GM19395 (cell line): ENCODE measurements around the gene STIP1.
"Not testable (repeated sequence)": the region's sequence is repeated elsewhere in the genome, so short reads cannot be mapped to it uniquely, and the experiment has no call there.

Experiments
- ATAC-seq: cut with Tn5 transposase; IDR thresholded peaks from one replicate; pipeline ENCODE4 v1.9.1; 2021; ENCODE audit warnings: mild to moderate bottlenecking, moderate library complexity; ENCODE audit not compliant: unreplicated experiment

The STIP1 gene

GRCh38 chr11:64235437-64236161 is 49.6 kb downstream of the STIP1 start:
- ATAC-seq: no peak

DNA sequence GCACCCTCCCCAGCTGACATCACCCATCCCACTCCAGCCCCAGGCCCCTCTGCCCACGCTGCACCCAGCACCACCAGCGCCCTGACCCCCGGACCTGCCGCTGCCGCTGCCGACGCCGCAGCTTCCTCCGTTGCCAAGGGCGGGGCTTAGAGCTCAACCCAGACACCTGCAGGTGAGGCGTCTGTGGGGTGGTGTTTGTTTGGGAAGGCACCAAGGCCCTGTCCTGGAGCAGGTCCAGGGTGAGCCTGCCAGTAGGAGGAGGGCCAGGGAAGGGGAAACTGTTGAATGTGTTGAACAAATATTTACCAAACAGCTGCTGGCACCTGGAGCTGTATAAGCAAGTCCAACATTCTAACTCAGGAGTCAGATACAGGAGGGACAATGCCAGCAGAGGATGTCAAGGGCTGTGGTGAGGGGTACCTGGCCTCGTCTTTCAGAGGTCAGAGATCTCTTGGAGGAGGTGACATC is 51.5 kb downstream of the STIP1 start:
- no peak for ATAC-seq

- ATAC-seq: no peak
These were observed 52.1 kb downstream of the STIP1 start for GRCh38 chr11:64238076-64238475.

- no peak for ATAC-seq
These were observed 53.0 kb downstream of the STIP1 start for GRCh38 chr11:64238999-64239398.

- no peak for ATAC-seq
These were observed 53.9 kb downstream of the STIP1 start for GRCh38 chr11:64239662-64240434.

- ATAC-seq: peak; percentile 45
These were observed 54.7 kb downstream of the STIP1 start, which contains the start of gene FKBP2 for GRCh38 chr11:64240435-64241240. Gene FKBP2, plus strand, starts transcription at chr11:64241095. Its CDS starts 1,293 bp downstream, at chr11:64242388.

DNA sequence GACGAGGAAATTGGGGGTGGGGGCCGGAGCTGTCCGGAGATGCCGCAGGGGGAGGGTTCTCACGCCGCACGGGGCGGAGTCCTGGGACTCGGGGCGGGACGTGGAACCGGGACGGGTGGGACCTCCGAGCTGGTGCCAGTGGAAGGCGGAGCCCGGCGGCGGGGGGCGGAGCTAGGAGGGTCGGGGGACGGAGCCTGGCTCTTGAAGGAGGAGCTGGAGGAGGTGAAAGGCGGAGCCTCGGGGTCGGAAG is 55.2 kb downstream of the STIP1 start:
- ATAC-seq: peak; percentile 69

DNA sequence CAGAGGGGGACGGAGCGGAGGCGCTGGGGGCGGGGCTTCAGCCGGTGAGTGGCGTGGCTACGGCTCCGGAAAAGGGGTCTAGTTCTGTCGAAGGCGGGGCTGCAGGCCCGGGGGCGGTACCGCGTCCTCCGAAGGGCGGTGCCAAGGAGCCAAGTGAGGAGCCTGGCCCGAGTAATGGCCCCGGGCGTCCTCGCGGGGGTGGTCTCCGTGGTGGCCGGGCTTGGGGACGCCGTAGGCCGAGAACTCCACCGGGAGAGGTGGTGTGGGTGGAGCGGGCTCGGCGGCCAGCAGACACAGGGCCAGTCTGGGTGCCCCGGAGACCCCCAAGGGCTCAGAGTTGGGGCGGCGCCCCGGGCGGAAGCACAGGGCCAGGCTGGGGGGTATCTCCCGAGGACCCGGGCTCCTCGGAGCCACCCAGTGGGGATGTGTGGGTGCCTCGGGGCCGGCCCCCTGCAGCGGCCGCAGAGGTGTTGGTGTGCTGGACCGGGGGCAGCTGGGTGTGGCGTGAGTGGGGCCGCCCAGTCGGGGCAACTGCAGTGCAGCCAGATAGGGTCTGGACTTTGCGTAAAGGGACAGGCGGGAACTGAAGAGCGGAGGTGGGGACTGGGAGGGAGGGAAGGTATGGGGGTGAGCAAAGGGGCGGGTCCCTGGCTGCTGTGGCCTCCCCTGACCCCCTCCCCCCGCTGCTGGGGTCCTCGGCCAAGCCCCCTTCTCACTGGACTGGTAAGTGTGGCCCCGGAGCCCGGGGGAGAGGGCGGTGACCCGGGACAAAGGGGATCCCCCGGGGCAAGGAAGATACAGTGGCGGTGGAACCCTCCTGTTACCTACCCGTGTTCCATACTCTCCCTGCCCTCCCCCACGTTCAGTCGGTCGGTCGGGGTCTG is 55.8 kb downstream of the STIP1 start:
- ATAC-seq: peak; percentile 13

GRCh38 chr11:64243236-64243854 is 57.4 kb downstream of the STIP1 start:
- ATAC-seq: no peak

GRCh38 chr11:64244107-64244506 is 58.1 kb downstream of the STIP1 start:
- no peak for ATAC-seq

DNA sequence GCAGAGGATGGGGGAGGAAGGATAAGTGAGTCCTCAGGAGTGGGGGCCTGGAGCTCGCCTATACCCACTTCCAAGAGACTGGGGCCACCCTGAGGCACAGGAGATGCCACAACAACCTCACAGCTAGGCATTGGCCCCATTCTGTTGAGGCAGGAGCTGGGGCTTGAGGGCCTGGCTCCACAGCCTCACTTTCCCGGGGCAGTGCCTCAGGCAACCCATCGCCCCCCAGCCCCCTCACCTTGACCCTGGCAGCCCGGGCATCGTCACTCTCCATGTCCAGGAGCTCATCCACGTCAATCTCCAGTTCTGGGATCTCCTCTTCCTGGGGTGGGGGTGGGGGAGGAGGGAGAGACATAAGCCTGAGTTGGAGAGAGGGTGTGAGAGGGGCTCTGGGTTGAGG is 59.0 kb downstream of the STIP1 start:
- ATAC-seq: no peak

DNA sequence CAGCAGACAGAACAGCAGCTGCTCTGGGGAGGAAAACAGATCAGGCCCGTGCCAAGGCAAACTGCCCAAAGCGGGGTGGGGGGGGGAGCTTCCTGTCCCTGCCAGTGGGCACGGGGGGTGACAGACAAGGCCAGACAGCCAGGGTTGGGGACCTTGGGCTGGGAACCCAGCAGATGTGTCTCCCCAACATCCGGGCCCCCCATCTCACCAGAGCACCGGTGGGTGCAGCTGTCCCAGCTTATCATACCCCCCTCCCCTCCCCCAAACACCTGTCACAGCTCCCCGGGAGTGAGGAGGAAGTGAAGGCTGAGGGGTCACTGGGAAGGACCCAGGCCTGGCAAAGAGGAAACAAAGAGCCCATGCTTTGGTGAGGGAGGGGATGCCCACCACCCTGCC is 59.4 kb downstream of the STIP1 start:
- ATAC-seq: no peak

DNA sequence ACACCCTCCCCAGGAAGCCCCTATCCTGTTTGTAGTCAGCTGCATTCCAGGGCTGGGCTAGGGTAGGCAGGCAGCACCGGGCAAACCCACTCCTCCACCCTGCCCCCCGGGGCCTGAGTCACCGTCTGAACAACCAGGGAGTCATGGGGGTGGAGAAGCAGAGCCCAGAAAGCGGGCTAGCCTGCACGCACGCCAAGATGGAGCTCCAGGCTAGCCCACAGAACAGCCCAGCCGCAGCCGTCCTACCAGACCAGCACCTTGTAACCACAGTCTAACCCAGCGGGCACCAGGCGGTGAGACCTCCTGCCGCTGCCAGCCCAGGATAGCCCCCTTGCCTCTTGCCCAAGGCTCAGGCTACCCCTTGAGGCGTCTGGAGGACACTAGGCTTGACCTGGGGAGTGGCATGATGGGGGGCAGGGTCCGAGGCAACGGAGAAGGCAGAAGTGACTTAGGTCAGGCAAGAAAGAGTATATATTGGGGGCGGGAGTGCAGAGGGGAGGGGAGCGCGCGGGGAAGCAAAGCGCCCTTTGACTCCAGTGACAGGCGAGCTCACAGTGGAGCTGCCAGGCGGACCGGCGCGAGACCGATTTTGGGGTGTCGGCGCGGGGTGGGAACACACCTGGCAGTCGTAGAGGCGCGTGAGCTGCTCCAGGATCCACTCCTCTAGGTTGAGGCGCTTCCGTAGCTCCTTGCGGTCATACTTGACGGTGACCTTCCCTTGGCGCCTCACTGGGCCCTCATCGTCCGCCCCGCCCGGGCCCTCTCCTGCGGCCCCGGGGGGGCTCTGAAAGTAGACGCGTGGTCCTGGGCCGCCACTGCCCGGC is 60.0 kb downstream of the STIP1 start:
- no peak for ATAC-seq

DNA sequence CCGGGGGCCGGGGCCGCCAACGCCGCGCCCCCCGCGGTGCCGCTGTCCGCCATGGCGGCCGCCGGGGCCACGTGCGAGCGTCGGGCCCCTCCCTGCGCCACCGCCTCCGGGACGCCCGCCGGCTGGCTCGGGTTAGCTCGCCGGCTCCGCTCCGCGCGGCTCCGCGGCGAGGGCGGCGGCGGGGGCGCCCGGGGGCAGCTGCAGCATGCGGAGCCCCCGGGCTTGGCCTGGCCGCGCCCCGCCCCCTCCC is 60.6 kb downstream of the STIP1 start:
- ATAC-seq: not testable (repeated sequence)

GRCh38 chr11:64246871-64247728 is 61.1 kb downstream of the STIP1 start, which contains the start of gene PPP1R14B:
Gene PPP1R14B, minus strand, starts transcription at chr11:64246943. Its CDS starts 270 bp downstream, at chr11:64246673.
- peak; percentile 46 for ATAC-seq

DNA sequence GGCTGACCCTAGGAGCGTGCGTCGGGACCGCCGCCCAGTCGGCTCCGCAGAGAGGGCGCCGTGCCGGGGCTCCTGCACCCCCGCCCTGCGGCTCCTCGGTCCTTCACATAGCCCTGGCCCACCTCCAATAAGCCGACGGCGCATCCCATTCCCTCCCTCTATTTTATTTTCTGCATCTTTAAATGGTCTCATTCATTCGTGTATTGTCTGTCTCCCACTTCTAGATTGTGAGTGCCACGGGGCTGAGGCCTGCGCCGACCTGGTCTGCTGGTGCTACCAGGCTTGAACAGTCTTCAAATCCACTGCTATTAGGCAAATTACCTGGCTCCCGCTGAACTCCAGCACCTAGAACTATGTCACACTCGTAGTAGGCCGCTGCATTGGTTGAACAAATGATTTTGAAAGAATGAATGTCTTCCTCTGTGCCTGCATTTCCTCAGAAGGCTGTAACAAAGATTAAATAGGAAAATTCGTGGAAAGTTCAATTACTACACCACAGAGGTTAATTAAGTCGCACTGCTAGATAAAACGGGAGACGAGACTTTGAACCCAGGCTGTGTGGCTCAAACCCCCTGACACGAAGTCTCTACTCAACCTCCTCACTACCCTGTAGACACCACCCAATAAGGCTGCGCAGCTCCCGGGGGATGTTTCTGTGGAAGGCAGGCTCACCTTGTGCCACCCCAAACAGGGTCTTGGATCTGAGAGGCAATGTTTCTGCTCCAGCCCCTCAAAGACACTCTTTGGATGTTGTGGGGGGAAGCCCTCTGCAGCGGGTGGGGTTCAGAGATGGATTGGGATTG is 62.0 kb downstream of the STIP1 start:
- ATAC-seq: no peak

DNA sequence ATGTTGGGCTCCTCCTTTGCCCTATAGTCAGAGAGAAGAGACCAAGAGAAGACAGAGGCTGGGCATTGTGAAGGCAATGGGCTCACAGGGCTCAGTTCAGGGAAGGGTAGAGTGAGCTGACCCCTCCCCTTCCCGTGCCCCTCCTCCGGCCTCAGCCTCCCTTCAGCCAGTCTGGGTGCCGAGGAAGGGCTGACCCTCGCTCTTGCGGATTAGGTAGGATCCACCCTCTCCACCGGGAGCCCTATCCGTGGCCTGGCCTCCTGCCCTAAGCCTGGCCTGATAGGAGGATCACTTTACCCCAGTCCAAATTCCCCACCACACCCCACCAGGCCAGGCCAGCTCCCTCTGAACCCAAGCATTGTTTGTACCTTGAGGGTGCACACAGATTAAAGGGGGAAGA is 62.6 kb downstream of the STIP1 start:
- ATAC-seq: no peak

DNA sequence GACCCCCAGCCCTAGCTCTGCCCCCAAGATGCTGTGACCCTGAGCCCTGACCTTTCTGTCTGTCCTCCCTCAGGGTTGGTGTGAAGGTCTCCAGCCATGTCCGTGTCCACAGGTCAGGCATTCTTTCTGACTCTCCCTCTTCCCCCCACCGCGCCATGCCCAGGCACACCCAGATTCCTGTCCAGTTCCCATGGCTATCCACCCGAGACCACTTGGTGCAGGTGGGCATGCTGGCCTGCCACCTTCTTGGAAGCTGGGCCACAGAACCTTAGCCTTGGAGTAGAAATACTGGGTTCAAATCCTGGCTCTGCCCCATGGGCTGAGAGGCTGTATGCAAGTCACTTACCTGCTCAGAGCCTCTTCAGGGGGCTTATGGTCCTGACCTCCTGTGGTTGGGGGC is 63.1 kb downstream of the STIP1 start:
- no peak for ATAC-seq
